IPS DF 19.7 (cell line): ENCODE results near the gene RHOT1.
"Not testable (repeated sequence)": the region's sequence is repeated elsewhere in the genome, so short reads cannot be mapped to it uniquely, and the experiment has no call there.

Experiments used
- DNase-seq: peaks from one replicate; pipeline ENCODE4 v3.0.0-alpha.2; 2013; ENCODE audit warnings: low read depth, low spot score

The RHOT1 gene

GRCh38 chr17:32159586-32160438, 17.5 kb downstream of the RHOT1 start:
- no peak for DNase-seq

GRCh38 chr17:32160526-32160925, 18.2 kb downstream of the RHOT1 start:
- DNase-seq = no peak

GRCh38 chr17:32161029-32161428, 18.7 kb downstream of the RHOT1 start:
- no peak for DNase-seq

GRCh38 chr17:32161506-32162365, 19.4 kb downstream of the RHOT1 start:
- no peak for DNase-seq

GRCh38 chr17:32174889-32175288, 32.6 kb downstream of the RHOT1 start:
- no peak for DNase-seq

- not testable (repeated sequence) for DNase-seq
Observed at GRCh38 chr17:32178679-32179078, 36.4 kb downstream of the RHOT1 start.

- DNase-seq = not testable (repeated sequence)
Observed at GRCh38 chr17:32179103-32179502, 36.8 kb downstream of the RHOT1 start.

- not testable (repeated sequence) for DNase-seq
Observed at GRCh38 chr17:32179526-32179925, 37.2 kb downstream of the RHOT1 start.

- not testable (repeated sequence) for DNase-seq
Observed at GRCh38 chr17:32180262-32180661, 38.0 kb downstream of the RHOT1 start.

GRCh38 chr17:32185875-32186274, 43.6 kb downstream of the RHOT1 start:
- no peak for DNase-seq

GRCh38 chr17:32187271-32187670, 45.0 kb downstream of the RHOT1 start:
- no peak for DNase-seq

- DNase-seq = no peak
Observed at GRCh38 chr17:32189343-32189742, 47.0 kb downstream of the RHOT1 start.

GRCh38 chr17:32191306-32191705, 49.0 kb downstream of the RHOT1 start:
- no peak for DNase-seq

- DNase-seq = no peak
Observed at GRCh38 chr17:32192379-32192778, 50.1 kb downstream of the RHOT1 start.

GRCh38 chr17:32197987-32198386, 55.7 kb downstream of the RHOT1 start:
- DNase-seq = no peak

GRCh38 chr17:32206861-32207260, 64.6 kb downstream of the RHOT1 start:
- DNase-seq = no peak

- no peak for DNase-seq
Observed at GRCh38 chr17:32208436-32208835, 66.1 kb downstream of the RHOT1 start.

- DNase-seq = no peak
Observed at GRCh38 chr17:32209608-32210007, 67.3 kb downstream of the RHOT1 start.

- DNase-seq = no peak
Observed at GRCh38 chr17:32211671-32212070, 69.4 kb downstream of the RHOT1 start.

GRCh38 chr17:32215696-32216095, 73.4 kb downstream of the RHOT1 start:
- DNase-seq = no peak

GRCh38 chr17:32222621-32223020, 80.3 kb downstream of the RHOT1 start:
- DNase-seq = no peak

GRCh38 chr17:32223703-32224102, 81.4 kb downstream of the RHOT1 start:
- DNase-seq = no peak

GRCh38 chr17:32226886-32227285, 84.6 kb downstream of the RHOT1 start:
- no peak for DNase-seq
